Omental fat pad (tissue), 4 donors: ENCODE results near the gene SLC2A13. TPM values are rescaled to one million over a fixed set of nuclear protein-coding genes. Genes with fewer than 3 reads are reported as not detected.
"Not testable (repeated sequence)": the region's sequence is repeated elsewhere in the genome, so short reads cannot be mapped to it uniquely, and the experiment has no call there.

Experiments used
- ATAC-seq: fragments of 150-250 bp; one replicate; pipeline ENCODE4 v1.9.1; 2016; ENCODE audit warnings: mild to moderate bottlenecking, moderate library complexity; ENCODE audit not compliant: low FRiP score
- DNase-seq: peaks from one replicate; pipeline ENCODE4 v3.0.0-alpha.2; 2019; ENCODE audit warnings: low spot score
- CTCF ChIP-seq, 3 donors: fragments of 450-650 bp; IDR thresholded peaks; one replicate each; pipeline ENCODE4 v1.5.1; 2016 to 2017; ENCODE audit warnings: antibody characterized with exemption in 3 of 3, mild to moderate bottlenecking in 3 of 3, moderate library complexity in 2 of 3
- total RNA-seq, 4 donors: library from RNA; depleted of rRNA; stranded (reverse); fragments of >200 nt; gene quantifications; one replicate each; pipeline ENCODE4 v1.1.0, GENCODE V29; 2016

Gene SLC2A13
- total RNA-seq, 4 donors from 2014 or later, result 11.6 to 25.9 (median 15.6) TPM

DNA sequence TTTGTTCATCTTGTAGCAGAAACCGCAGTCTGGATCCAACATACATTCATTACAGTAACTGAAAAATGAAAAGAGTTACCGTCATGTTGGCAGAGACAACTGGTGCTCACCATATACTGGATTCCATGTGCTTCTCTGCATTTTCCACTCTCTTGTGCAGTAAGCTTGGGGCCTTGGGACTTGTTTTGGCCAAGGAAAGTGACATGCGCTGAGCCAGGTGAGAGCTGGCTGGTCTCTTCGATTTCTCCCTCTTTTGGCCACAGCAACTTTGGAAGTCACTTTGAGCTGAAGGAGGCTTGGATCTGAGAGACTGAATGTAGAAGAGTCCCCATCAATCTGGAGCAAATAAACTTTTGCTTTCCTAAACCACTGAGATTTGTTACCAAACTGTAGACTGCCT is 275.7 kb downstream of the SLC2A13 start:
- no peak for DNase-seq
- no peak for TF ChIP-seq CTCF (IDR thresholded peaks at IDR 0.05)
- no peak for ATAC-seq

GRCh38 chr12:39824505-39825212 is 281.2 kb downstream of the SLC2A13 start:
- TF ChIP-seq CTCF (IDR thresholded peaks at IDR 0.05), result no peak
- DNase-seq, result no peak
- peak; percentile 75 for ATAC-seq

- DNase-seq, result no peak
- no peak for TF ChIP-seq CTCF (IDR thresholded peaks at IDR 0.05)
- no peak for ATAC-seq
Observed at GRCh38 chr12:39816671-39817185, 289.2 kb downstream of the SLC2A13 start.

DNA sequence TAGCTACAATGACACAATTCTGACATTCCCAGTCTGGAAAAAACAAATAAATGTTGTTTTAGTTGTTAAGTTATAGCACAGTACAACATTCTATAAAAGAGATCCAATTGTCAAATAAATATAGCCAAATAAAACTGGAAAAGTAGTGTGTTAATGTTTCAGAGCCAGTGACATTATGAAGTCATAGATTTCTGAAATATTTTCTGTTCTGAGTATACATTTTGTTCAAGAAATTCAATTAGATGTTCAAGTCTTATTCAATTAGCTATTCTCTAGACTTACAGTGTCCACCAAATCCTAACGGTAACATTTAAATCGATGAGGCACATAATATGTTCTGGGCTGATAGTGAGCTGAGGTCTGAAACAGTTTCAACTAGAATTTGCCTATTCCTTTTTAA is 290.1 kb downstream of the SLC2A13 start:
- TF ChIP-seq CTCF (IDR thresholded peaks at IDR 0.05), result no peak
- no peak for ATAC-seq

GRCh38 chr12:39814626-39815025 is 291.3 kb downstream of the SLC2A13 start:
- DNase-seq, result no peak
- no peak for TF ChIP-seq CTCF (IDR thresholded peaks at IDR 0.05)
- no peak for ATAC-seq

More for the DNA sequence above, 290.1 kb downstream of the SLC2A13 start:
- no peak for DNase-seq

GRCh38 chr12:39813776-39814175 is 292.1 kb downstream of the SLC2A13 start:
- DNase-seq, result no peak
- TF ChIP-seq CTCF (IDR thresholded peaks at IDR 0.05), result no peak
- ATAC-seq, result no peak

DNA sequence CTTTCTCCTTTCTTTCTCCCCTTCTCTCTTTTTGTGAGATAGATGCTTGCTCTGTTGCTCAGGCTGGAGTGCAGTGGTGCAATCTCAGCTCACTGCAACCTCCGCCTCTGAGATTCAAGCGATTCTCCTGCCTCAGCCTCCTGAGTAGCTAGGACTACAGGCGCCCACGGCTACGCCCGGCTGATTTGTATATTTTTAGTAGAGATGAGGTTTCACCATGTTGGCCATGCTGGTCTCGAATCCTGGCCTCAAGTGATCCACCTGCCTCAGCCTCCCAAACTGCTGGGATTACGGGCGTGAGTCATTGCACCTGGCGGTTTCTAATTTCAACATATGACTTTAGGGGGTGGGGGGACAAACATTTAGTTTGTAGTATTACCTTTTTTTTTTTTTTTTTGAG is 293.4 kb downstream of the SLC2A13 start:
- ATAC-seq, result not testable (repeated sequence)

More for the DNA sequence above, 293.4 kb downstream of the SLC2A13 start:
- DNase-seq, result not testable (repeated sequence)
